Right lobe of liver (tissue), 4 donors: Measurements from ENCODE around the gene CRACDL.

Experiments
- POLR2A ChIP-seq: fragments of 450-650 bp; IDR thresholded peaks from one replicate; pipeline ENCODE4 v1.6.1; 2017; ENCODE audit warnings: antibody characterized with exemption, mild to moderate bottlenecking
- TF ChIP-seq, protein P1 (sequence below), 4 donors: fragments of 200-600 bp in 3 of 4; fragments of 450-650 bp in 1 of 4; IDR thresholded peaks; one replicate each; pipeline versions ENCODE4 v1.5.1 to v1.8.0; 2016 to 2022; ENCODE audit warnings: antibody characterized with exemption in 4 of 4, mild to moderate bottlenecking in 2 of 4
- donor health status: DM: no; HTN: no; CAD: no.
- donor health status: DM: no; HTN: no; CAD: no.
- donor health status: DM: no; HTN: yes; CAD: no.

DNA sequence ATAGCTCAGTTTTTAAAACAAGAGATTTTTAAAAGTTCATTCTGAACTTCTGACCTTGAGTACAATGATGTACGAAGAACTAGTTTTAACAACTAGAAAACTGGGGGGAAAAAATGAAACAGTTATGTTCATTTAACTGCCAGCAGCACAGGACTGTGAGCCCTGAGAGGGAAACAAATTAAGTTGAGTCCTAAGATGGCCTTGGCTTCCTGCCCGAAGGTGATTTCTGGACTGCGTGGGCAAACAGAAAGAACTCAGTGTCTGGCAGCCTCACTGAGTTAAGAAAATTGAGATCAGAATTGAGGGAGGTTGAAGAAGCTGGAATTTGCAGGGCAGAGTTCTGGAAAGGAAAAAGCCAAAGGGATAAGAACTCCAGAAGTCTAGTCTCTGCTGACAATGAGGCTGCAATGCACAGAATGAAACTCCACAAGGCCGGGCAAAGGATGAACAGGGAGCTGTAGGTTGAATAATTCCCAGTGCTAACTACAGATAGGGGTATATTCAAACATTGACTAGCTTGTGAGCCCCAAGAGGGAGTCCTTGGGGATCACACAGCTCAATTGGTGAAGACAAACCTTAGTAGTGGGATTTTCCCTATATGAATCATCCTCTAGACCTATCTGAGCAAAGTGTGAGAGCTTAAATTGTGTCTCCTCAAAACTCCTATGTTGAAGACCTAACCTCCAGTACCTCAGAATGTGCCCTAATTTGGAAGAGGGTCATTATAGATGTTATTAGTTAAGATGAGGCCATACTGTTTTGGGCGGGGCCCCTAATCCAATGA is 13.1 kb upstream of the CRACDL start:
- TF ChIP-seq POLR2A, result no peak
- TF ChIP-seq, protein P1, sequence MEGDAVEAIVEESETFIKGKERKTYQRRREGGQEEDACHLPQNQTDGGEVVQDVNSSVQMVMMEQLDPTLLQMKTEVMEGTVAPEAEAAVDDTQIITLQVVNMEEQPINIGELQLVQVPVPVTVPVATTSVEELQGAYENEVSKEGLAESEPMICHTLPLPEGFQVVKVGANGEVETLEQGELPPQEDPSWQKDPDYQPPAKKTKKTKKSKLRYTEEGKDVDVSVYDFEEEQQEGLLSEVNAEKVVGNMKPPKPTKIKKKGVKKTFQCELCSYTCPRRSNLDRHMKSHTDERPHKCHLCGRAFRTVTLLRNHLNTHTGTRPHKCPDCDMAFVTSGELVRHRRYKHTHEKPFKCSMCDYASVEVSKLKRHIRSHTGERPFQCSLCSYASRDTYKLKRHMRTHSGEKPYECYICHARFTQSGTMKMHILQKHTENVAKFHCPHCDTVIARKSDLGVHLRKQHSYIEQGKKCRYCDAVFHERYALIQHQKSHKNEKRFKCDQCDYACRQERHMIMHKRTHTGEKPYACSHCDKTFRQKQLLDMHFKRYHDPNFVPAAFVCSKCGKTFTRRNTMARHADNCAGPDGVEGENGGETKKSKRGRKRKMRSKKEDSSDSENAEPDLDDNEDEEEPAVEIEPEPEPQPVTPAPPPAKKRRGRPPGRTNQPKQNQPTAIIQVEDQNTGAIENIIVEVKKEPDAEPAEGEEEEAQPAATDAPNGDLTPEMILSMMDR (IDR thresholded peaks at IDR 0.05), result no peak
